ENCODE measurements around the gene FAM53C. TPM values are rescaled to one million over a fixed set of nuclear protein-coding genes. Genes with fewer than 3 reads are reported as not detected.
"Not testable (repeated sequence)": the region's sequence is repeated elsewhere in the genome, so short reads cannot be mapped to it uniquely, and the experiment has no call there.

Gene FAM53C
- polyA plus RNA-seq, 5 donors, result 37.8 to 46.9 (median 40.3) TPM

- no peak for DNase-seq
Measured at GRCh38 chr5:138386290-138386689, 48.2 kb downstream of the FAM53C start.

- no peak for DNase-seq
Measured at GRCh38 chr5:138389332-138389731, 51.3 kb downstream of the FAM53C start.

GRCh38 chr5:138389911-138390310, 51.8 kb downstream of the FAM53C start:
- DNase-seq, result not testable (repeated sequence)

GRCh38 chr5:138391859-138392386, 53.9 kb downstream of the FAM53C start:
- DNase-seq, result no peak

Other genes starting within 250 kb of the FAM53C start
- 10 to 100 TPM; 10.2 to 12.1 (median 10.7) TPM for gene NME5, start 198.8 kb upstream of the FAM53C start, polyA plus RNA-seq (ENCODE audit: insufficient read depth in 1 of 5, insufficient read length in 5 of 5, low replicate concordance in 1 of 5)
- 100 to 1,000 TPM; 107 to 197 (median 186) TPM for gene BRD8, start 159.6 kb upstream of the FAM53C start, polyA plus RNA-seq (ENCODE audit: insufficient read depth in 1 of 5, insufficient read length in 5 of 5, low replicate concordance in 1 of 5)
- gene KIF20A, start 159.2 kb upstream of the FAM53C start, polyA plus RNA-seq (ENCODE audit: insufficient read depth in 1 of 5, insufficient read length in 5 of 5, low replicate concordance in 1 of 5), result 10 to 100 TPM; 32.3 to 94.5 (median 49.2) TPM
- gene CDC23, start 124.9 kb upstream of the FAM53C start, polyA plus RNA-seq (ENCODE audit: insufficient read depth in 1 of 5, insufficient read length in 5 of 5, low replicate concordance in 1 of 5), result 10 to 100 TPM; 46.2 to 67.0 (median 59.3) TPM
- 1 to 10 TPM; 2.7 to 5.5 (median 3.2) TPM for gene GFRA3, start 63.6 kb upstream of the FAM53C start, polyA plus RNA-seq (ENCODE audit: insufficient read depth in 1 of 5, insufficient read length in 5 of 5, low replicate concordance in 1 of 5)
- gene CDC25C, start 6.5 kb upstream of the FAM53C start, polyA plus RNA-seq (ENCODE audit: insufficient read depth in 1 of 5, insufficient read length in 5 of 5, low replicate concordance in 1 of 5), result 10 to 100 TPM in 3 of 5 donors, 1 to 10 TPM in 2; 5.7 to 16.4 (median 10.2) TPM
- 10 to 100 TPM; 58.7 to 86.0 (median 76.6) TPM for gene KDM3B, start 14.4 kb downstream of the FAM53C start, polyA plus RNA-seq (ENCODE audit: insufficient read depth in 1 of 5, insufficient read length in 5 of 5, low replicate concordance in 1 of 5)
- 1 to 10 TPM; 1.5 to 2.4 (median 1.9) TPM for gene REEP2, start 100.8 kb downstream of the FAM53C start, polyA plus RNA-seq (ENCODE audit: insufficient read depth in 1 of 5, insufficient read length in 5 of 5, low replicate concordance in 1 of 5)
- gene EGR1, start 127.2 kb downstream of the FAM53C start, polyA plus RNA-seq (ENCODE audit: insufficient read depth in 1 of 5, insufficient read length in 5 of 5, low replicate concordance in 1 of 5), result 100 to 1,000 TPM in 4 of 5 donors, 10 to 100 TPM in 1; 44.6 to 383 (median 307) TPM
- gene ETF1, start 205.0 kb downstream of the FAM53C start, polyA plus RNA-seq (ENCODE audit: insufficient read depth in 1 of 5, insufficient read length in 5 of 5, low replicate concordance in 1 of 5), result 10 to 100 TPM; 62.5 to 84.3 (median 72.0) TPM
- 100 to 1,000 TPM; 182 to 221 (median 212) TPM for gene HSPA9, start 237.1 kb downstream of the FAM53C start, polyA plus RNA-seq (ENCODE audit: insufficient read depth in 1 of 5, insufficient read length in 5 of 5, low replicate concordance in 1 of 5)

All from right lung (tissue), 5 donors.